ENCODE results near the gene CDR2.
"Not testable (repeated sequence)": the region's sequence is repeated elsewhere in the genome, so short reads cannot be mapped to it uniquely, and the experiment has no call there.

Gene CDR2

DNA sequence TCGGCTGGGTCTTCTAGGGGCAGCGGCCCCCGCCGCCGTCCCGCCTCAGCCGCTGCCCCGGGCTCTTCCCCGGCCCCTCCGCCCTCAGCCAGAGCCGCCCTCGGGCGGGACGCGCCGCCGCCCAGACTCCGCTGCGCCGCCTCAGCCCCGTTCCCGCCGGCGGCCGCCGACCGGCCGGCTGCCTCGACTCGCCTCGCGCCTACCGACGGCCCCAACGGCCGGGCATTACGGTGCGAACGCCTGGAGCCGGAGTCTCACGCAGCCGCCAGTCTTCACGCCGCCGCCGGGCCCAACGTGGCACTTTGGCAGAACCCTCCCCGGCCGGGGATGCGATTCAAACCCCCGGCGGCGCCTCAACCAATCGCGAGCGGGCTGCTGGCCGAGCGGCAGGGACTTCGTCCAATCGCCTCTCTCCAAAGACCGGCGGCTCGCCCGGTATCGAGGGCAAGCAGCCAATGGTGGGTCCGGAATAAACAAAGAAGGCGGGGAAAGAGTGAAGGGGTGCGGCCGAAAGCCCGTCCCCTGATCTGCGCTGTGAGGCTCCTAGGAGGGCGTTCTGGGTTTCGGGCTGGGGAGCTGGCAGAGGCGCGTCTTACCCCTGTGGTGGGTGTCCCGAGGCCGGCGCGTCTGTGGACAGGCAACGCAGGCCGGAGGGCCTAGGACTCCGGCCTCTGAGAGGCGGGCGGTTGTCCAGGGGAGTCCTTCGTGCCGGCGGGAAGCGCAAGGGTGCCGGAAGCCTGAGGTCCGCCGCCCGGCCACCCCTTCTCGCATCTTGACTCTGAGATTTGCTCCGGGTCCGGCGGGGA is at the start of gene CDR2:
Gene CDR2 (minus strand): TSS at position 309 of the 806 bp plus-strand sequence. CDS start 310 bp downstream, outside the sequence.
- DNase-seq, result peak; percentile 99
- peaks cover 28% of the 10 kb centered on the region for H3K36me3 Mint-ChIP-seq
- CTCF ChIA-PET, result interaction anchor here (0.6 to 1.7 kb wide), 6 partner anchors 21 to 74 kb away, joined by 3 to 7 read pairs (median 3); no protein-coding TSS in a partner anchor
- peak within 1 kb of the TSS; percentile 91 for H3K4me3 Mint-ChIP-seq
- peaks cover 6% of the 10 kb centered on the region for H3K27me3 Mint-ChIP-seq
- no peaks in the 10 kb centered on the region for H3K9me3 Mint-ChIP-seq
- H3K27ac Mint-ChIP-seq, result peak within 1 kb of the TSS; percentile 97
- peaks cover 47% of the 10 kb centered on the region for H3K4me1 Mint-ChIP-seq

DNA sequence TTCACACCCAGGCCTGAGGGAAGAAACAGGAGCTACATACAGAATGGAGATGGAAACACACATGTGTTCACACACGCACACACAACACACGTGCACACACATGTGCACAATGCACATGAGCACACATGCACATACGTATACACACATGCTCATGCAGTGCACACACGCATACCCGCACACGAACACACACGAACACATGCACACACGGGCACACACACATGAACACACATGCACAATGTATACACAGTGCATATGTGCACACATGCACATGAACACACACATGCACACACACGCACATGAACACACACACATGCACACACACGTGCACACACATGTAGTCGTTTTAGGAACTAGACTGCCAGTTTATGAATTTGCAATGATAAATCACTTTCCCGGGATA is 49.3 kb upstream of the CDR2 start:
- CTCF ChIA-PET, result no interaction called here
- H3K36me3 Mint-ChIP-seq, result peaks cover 41% of the 10 kb centered on the region

GRCh38 chr16:22421136-22421535 is 46.7 kb upstream of the CDR2 start:
- CTCF ChIA-PET, result no interaction called here
- Mint-ChIP-seq H3K36me3 (peaks cover 40% of the 10 kb centered on the region), H3K27ac (peak overlapping the region; percentile 2), H3K4me3 (no peak overlapping the region), H3K9me3 (peaks cover 3% of the 10 kb centered on the region), H3K27me3 (no peaks in the 10 kb centered on the region), H3K4me1 (no peaks in the 10 kb centered on the region)
- no peak for DNase-seq

More for the DNA sequence above, 49.3 kb upstream of the CDR2 start:
- Mint-ChIP-seq H3K9me3 (peaks cover 3% of the 10 kb centered on the region), H3K27ac (peak overlapping the region; percentile 56), H3K4me3 (no peak overlapping the region), H3K4me1 (no peaks in the 10 kb centered on the region), H3K27me3 (no peaks in the 10 kb centered on the region)
- DNase-seq, result no peak

DNA sequence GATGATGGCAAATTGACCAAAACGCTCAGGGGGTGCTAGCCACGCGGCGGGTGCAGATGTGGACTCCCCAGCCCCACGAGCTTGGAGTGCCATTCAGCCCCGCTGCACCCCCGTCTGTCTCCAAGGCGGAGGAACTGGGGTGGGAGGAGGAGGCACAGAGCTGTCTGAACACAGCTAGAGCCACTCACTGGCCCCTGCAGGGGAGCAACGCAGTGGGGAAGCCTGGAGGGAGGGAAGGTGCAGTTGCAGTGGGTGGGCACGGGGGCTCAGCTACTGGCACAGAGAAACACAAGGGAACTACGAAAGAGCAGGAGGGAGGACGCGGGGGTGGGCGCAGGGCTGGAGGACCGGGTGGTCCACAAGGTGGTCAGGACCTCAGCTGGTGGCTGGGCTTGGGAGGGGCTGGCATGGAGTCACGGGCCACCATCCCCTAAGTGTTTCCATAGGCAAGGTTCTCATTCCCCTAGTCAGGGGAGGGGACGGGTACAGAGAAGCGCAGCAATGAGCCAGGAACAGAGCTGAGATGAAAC is 46.3 kb upstream of the CDR2 start:
- CTCF ChIA-PET, result no interaction called here

GRCh38 chr16:22419908-22420307 is 45.5 kb upstream of the CDR2 start:
- Mint-ChIP-seq H3K36me3 (peaks cover 41% of the 10 kb centered on the region), H3K9me3 (peaks cover 3% of the 10 kb centered on the region), H3K27ac (no peak overlapping the region), H3K27me3 (no peaks in the 10 kb centered on the region), H3K4me3 (no peak overlapping the region), H3K4me1 (no peaks in the 10 kb centered on the region)
- DNase-seq, result no peak
- CTCF ChIA-PET, result no interaction called here

More for the DNA sequence above, 46.3 kb upstream of the CDR2 start:
- H3K27me3 Mint-ChIP-seq, result no peaks in the 10 kb centered on the region
- DNase-seq, result no peak
- no peaks in the 10 kb centered on the region for H3K4me1 Mint-ChIP-seq
- H3K9me3 Mint-ChIP-seq, result peaks cover 3% of the 10 kb centered on the region
- H3K4me3 Mint-ChIP-seq, result no peak overlapping the region
- H3K36me3 Mint-ChIP-seq, result peaks cover 42% of the 10 kb centered on the region
- H3K27ac Mint-ChIP-seq, result no peak overlapping the region

- no peak for DNase-seq
- Mint-ChIP-seq H3K27me3 (no peaks in the 10 kb centered on the region), H3K4me1 (no peaks in the 10 kb centered on the region), H3K27ac (no peak overlapping the region), H3K4me3 (no peak overlapping the region), H3K36me3 (peaks cover 32% of the 10 kb centered on the region), H3K9me3 (peaks cover 3% of the 10 kb centered on the region)
- CTCF ChIA-PET, result no interaction called here
These were observed 44.4 kb upstream of the CDR2 start for GRCh38 chr16:22418826-22419225.

- H3K27ac Mint-ChIP-seq, H3K4me3 Mint-ChIP-seq, DNase-seq, CTCF ChIA-PET, H3K27me3 Mint-ChIP-seq, H3K9me3 Mint-ChIP-seq, H3K4me1 Mint-ChIP-seq: not testable (repeated sequence)
- H3K36me3 Mint-ChIP-seq, result peaks cover 25% of the 10 kb centered on the region
These were observed 43.4 kb upstream of the CDR2 start for GRCh38 chr16:22417798-22418197.

GRCh38 chr16:22417019-22417418 is 42.6 kb upstream of the CDR2 start:
- Mint-ChIP-seq H3K27ac (no peak overlapping the region), H3K36me3 (peaks cover 24% of the 10 kb centered on the region), H3K27me3 (no peaks in the 10 kb centered on the region), H3K9me3 (no peaks in the 10 kb centered on the region), H3K4me1 (no peaks in the 10 kb centered on the region), H3K4me3 (no peak overlapping the region)
- DNase-seq, result no peak
- CTCF ChIA-PET, result no interaction called here

DNA sequence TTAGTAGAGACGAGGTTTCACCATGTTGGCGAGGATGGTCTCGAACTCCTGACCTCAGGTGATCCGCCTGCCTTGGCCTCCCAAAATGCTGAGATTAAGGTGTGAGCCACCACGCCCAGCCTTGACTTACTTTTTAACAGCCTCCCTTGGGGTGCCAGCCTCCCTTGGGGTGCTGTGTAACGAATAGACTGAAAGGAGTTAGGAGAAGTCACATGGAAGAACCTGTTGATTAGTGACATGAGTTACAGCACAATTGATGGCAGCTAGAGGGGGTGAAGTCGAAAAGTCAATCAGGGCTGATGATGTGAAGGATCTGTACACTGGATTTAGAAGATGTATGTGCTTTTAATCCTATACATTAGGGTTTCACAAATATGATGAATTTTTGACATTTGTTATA is 39.4 kb upstream of the CDR2 start:
- Mint-ChIP-seq H3K4me3 (no peak overlapping the region), H3K27ac (no peak overlapping the region), H3K4me1 (no peaks in the 10 kb centered on the region), H3K36me3 (peaks cover 2% of the 10 kb centered on the region), H3K9me3 (no peaks in the 10 kb centered on the region), H3K27me3 (no peaks in the 10 kb centered on the region)
- CTCF ChIA-PET, result no interaction called here
- DNase-seq, result no peak

DNA sequence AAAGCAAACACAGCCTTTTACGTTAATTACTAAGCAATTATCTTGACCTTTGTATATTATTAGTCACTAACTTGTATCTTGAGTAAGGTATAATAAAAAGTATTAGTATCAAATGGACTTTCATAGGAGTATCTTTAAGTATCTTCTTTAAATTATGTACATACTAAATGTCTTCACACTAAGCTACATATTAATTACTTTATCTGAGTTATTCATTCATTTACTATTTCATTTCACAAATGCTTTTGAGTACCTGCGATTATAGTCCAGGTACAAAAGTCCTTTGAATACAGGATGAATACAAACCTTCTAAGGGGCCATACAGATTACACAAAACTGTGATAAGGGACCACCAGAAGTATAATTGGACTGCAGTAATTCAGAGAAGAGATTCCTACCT is 33.1 kb upstream of the CDR2 start:
- Mint-ChIP-seq H3K4me3 (no peak overlapping the region), H3K9me3 (no peaks in the 10 kb centered on the region), H3K27ac (no peak overlapping the region), H3K36me3 (peaks cover 4% of the 10 kb centered on the region), H3K4me1 (peaks cover 3% of the 10 kb centered on the region), H3K27me3 (no peaks in the 10 kb centered on the region)
- CTCF ChIA-PET, result no interaction called here
- no peak for DNase-seq

GRCh38 chr16:22402191-22402590 is 27.8 kb upstream of the CDR2 start:
- CTCF ChIA-PET, result no interaction called here
- no peak for DNase-seq
- H3K27me3 Mint-ChIP-seq, result peaks cover 4% of the 10 kb centered on the region
- H3K36me3 Mint-ChIP-seq, result peaks cover 7% of the 10 kb centered on the region
- H3K4me3 Mint-ChIP-seq, result no peak overlapping the region
- H3K27ac Mint-ChIP-seq, result no peak overlapping the region
- peaks cover 3% of the 10 kb centered on the region for H3K4me1 Mint-ChIP-seq
- H3K9me3 Mint-ChIP-seq, result no peaks in the 10 kb centered on the region

DNA sequence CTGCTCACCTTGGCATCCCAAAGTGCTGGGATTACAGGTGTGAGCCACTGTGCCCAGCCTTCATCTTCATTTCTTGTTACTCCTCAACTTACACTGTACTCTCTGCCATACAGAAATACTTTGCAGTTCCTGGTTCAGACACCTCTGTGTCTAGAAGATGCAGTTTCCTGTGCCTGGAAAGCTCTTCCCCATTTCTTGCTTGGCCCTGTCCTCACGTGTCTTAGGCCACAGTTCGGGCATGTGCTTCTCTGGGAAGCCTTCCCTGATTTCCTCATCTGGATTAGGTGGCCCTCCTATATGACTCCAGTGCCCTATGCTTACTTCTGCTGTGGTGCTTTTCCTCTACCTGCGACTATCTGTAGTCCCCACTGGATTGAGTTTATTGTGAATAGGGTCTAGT is 26.5 kb upstream of the CDR2 start:
- Mint-ChIP-seq H3K4me1 (peaks cover under 1% of the 10 kb centered on the region), H3K9me3 (no peaks in the 10 kb centered on the region), H3K27ac (no peak overlapping the region), H3K4me3 (no peak overlapping the region), H3K36me3 (peaks cover 5% of the 10 kb centered on the region), H3K27me3 (peaks cover 4% of the 10 kb centered on the region)
- no peak for DNase-seq
- CTCF ChIA-PET, result no interaction called here

GRCh38 chr16:22397931-22398330 is 23.5 kb upstream of the CDR2 start:
- CTCF ChIA-PET, result interaction anchor here (0.6 kb wide), 2 partner anchors 15 to 715 kb away, joined by 3 to 4 read pairs; no protein-coding TSS in a partner anchor
- Mint-ChIP-seq H3K4me3 (no peak overlapping the region), H3K27me3 (peaks cover 4% of the 10 kb centered on the region), H3K4me1 (no peaks in the 10 kb centered on the region), H3K36me3 (peaks cover 7% of the 10 kb centered on the region), H3K27ac (no peak overlapping the region), H3K9me3 (no peaks in the 10 kb centered on the region)
- no peak for DNase-seq

DNA sequence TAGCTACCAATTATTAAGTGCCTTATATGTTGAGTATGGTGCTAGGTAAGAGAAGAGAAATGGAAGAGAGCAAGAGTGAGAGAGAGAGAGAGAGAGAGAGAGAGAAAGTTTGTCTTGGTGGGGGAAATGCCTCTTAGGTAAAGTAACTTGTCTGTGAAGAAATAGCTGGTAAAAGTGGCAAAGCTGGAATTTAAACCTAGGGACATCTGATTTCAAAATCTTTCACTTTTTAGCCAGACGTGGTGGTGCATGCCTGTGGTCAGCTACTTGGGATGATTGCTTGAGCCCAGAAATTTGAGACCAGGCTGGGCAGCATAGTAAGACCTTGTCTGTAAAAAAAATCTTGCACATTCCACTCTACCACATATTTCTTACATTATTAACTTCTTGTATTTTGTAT is 23.0 kb upstream of the CDR2 start:
- no peak for DNase-seq
- CTCF ChIA-PET, result interaction anchor here (0.6 to 0.7 kb wide), 2 partner anchors 15 to 731 kb away, joined by 3 read pairs; no protein-coding TSS in a partner anchor
- Mint-ChIP-seq H3K27me3 (peaks cover 4% of the 10 kb centered on the region), H3K4me1 (no peaks in the 10 kb centered on the region), H3K36me3 (peaks cover 7% of the 10 kb centered on the region), H3K9me3 (no peaks in the 10 kb centered on the region), H3K4me3 (no peak overlapping the region), H3K27ac (no peak overlapping the region)

- CTCF ChIA-PET, result no interaction called here
- Mint-ChIP-seq H3K36me3 (peaks cover 7% of the 10 kb centered on the region), H3K27ac (no peak overlapping the region), H3K9me3 (no peaks in the 10 kb centered on the region), H3K4me3 (no peak overlapping the region), H3K27me3 (peaks cover 4% of the 10 kb centered on the region), H3K4me1 (no peaks in the 10 kb centered on the region)
- no peak for DNase-seq
These were observed 21.5 kb upstream of the CDR2 start for GRCh38 chr16:22395960-22396359.
